GM19099 (cell line): Measurements from ENCODE around the gene ADRA2C.

ENCODE experiments used
- POLR2A ChIP-seq: IDR thresholded peaks from 3 replicates; pipeline ENCODE4 v1.6.1; 2011; ENCODE audit warnings: low read depth; ENCODE audit not compliant: insufficient read length; ENCODE audit errors: extremely low read depth

Gene ADRA2C

GRCh38 chr4:3813151-3814052 is 47.2 kb downstream of the ADRA2C start:
- no peak for TF ChIP-seq POLR2A

- no peak for TF ChIP-seq POLR2A
Observed at GRCh38 chr4:3814053-3814570, 47.9 kb downstream of the ADRA2C start.

GRCh38 chr4:3816256-3816825 is 50.2 kb downstream of the ADRA2C start:
- no peak for TF ChIP-seq POLR2A

GRCh38 chr4:3816983-3817960 is 51.1 kb downstream of the ADRA2C start:
- TF ChIP-seq POLR2A = no peak
